Caco-2 (cell line): ENCODE results near the gene DUSP3. TPM values are rescaled to one million over a fixed set of nuclear protein-coding genes. Genes with fewer than 3 reads are reported as not detected.

ENCODE experiments used
- BruUV-seq: library from RNA; stranded (reverse); fragments of 400-500 nt; replicated peaks from 2 replicates; lab custom pipeline; 2021; lab: Mats Ljungman, UMichigan
- CTCF ChIA-PET: fragments of 300-600 bp; sonication (Branson Sonifier 250); formaldehyde crosslinking; loops from one replicate; lab custom pipeline; 2022; ENCODE audit warnings: antibody characterized with exemption; lab: Charles Lee
- POLR2A ChIA-PET: fragments of 300-600 bp; sonication (Branson Sonifier 250); formaldehyde crosslinking; loops from one replicate; lab custom pipeline; 2022; ENCODE audit warnings: antibody characterized with exemption; lab: Charles Lee
- DNase-seq, 2 experiments: peaks; one replicate each; pipeline versions ENCODE4 v3.0.0 to v3.0.0-alpha.2; 2020 to 2022
- H3K27me3 ChIP-seq: replicated peaks from 2 replicates; pipeline ENCODE4 v1.6.0; 2011; ENCODE audit warnings: low read length; ENCODE audit not compliant: control insufficient read depth, insufficient read depth
- H3K36me3 ChIP-seq: 2 replicates; pipeline ENCODE4 v1.5.1; 2011; ENCODE audit warnings: low read length; ENCODE audit not compliant: control insufficient read depth, insufficient read depth
- H3K4me1 ChIP-seq: fragments of 250-450 bp; sonication (Bioruptor Pico); 2 replicates; pipeline ENCODE4 v1.5.1; 2020; ENCODE audit warnings: mild to moderate bottlenecking
- H3K4me3 ChIP-seq: 2 replicates; pipeline ENCODE4 v1.5.1; 2011; ENCODE audit warnings: low read depth, mild to moderate bottlenecking, control low read depth, low read length
- H3K9me3 ChIP-seq: fragments of 250-450 bp; sonication (Bioruptor Pico); 2 replicates; pipeline ENCODE4 v1.5.1; 2020; ENCODE audit warnings: mild to moderate bottlenecking, moderate library complexity
- H3K27ac Mint-ChIP-seq: one replicate; pipeline ENCODE4 v1.8.0; 2022; ENCODE audit warnings: mixed read lengths; ENCODE audit not compliant: unreplicated experiment
- H3K27me3 Mint-ChIP-seq: one replicate; pipeline ENCODE4 v1.8.0; 2022; ENCODE audit warnings: mixed read lengths; ENCODE audit not compliant: insufficient read depth, unreplicated experiment
- H3K36me3 Mint-ChIP-seq: one replicate; pipeline ENCODE4 v1.8.0; 2022; ENCODE audit warnings: mild to moderate bottlenecking, mixed read lengths; ENCODE audit not compliant: insufficient read depth, unreplicated experiment
- H3K4me1 Mint-ChIP-seq: one replicate; pipeline ENCODE4 v1.8.0; 2022; ENCODE audit warnings: low read depth, mixed read lengths; ENCODE audit not compliant: unreplicated experiment
- H3K4me3 Mint-ChIP-seq: one replicate; pipeline ENCODE4 v1.8.0; 2022; ENCODE audit warnings: mild to moderate bottlenecking, moderate library complexity, mixed read lengths; ENCODE audit not compliant: unreplicated experiment
- H3K9me3 Mint-ChIP-seq: one replicate; pipeline ENCODE4 v1.8.0; 2022; ENCODE audit warnings: mixed read lengths; ENCODE audit not compliant: unreplicated experiment
- CTCF ChIP-seq, 2 experiments: fragments of 200-600 bp in 1 of 2; IDR thresholded peaks; 1 replicate in 1 of 2; 2 replicates in 1 of 2; pipeline versions ENCODE4 v1.5.1 to v1.8.0; 2011 to 2022; ENCODE audit warnings: antibody characterized with exemption in 1 of 2, control low read depth in 1 of 2, inconsistent platforms in 1 of 2, low read depth in 1 of 2, low read length in 1 of 2, mild to moderate bottlenecking in 1 of 2, moderate library complexity in 1 of 2; ENCODE audit not compliant: insufficient read depth in 1 of 2, severe bottlenecking in 1 of 2, unreplicated experiment in 1 of 2
- intact Hi-C: fragments of 100-400 bp; cut with micrococcal nuclease; formaldehyde crosslinking; loops from one replicate; pipeline ENCODE4 v1.10.0; 2022; ENCODE audit not compliant: unreplicated experiment
- total RNA-seq: library from RNA; stranded (reverse); gene quantifications from 2 replicates; pipeline ENCODE4 v1.2.3, GENCODE V29; 2022

DUSP3 gene
- total RNA-seq, 1 experiment from 2014 or later = 86.3 TPM

DNA sequence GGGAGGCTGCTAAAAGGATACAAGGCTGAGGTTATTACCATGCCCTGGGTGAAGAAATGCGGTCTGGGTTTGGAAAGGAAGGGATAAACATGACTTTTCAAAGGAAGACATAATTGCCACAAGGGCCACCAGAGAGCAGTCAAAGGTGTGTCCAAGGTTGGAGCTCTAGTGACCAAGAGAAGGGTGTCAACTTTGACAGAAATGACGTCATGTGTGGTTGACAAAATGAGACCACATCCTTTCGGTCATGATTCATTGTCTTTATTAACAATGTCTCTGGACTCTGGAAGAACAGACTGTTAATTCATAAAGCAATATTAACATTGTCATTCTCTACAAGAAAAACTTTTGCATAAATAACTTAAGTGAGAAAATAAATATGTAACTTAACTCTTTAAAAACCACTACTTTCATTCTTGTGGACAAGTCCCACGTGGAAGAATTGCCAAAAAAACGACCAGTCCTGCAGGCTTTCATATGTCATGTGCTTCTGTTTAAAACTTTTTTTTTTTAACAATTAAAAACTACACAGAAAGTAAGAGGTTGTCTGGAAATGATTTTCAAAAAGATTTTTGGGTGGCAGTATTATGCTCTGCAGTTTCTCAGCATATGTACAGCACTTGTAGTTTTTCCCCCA is 25.2 kb downstream of the DUSP3 start:
- Mint-ChIP-seq H3K4me3 (no peak overlapping the region), H3K27me3 (peaks cover 8% of the 10 kb centered on the region), H3K9me3 (no peaks in the 10 kb centered on the region), H3K27ac (no peak overlapping the region), H3K36me3 (no peaks in the 10 kb centered on the region), H3K4me1 (no peaks in the 10 kb centered on the region)
- ChIA-PET CTCF (no interaction called here), POLR2A (interaction anchor here (0.7 kb wide), 1 partner anchor 194 kb away, joined by 4 read pairs; no protein-coding TSS in a partner anchor)
- no peaks in the 10 kb centered on the region for H3K9me3 ChIP-seq
- H3K4me3 ChIP-seq = no peak overlapping the region
- H3K36me3 ChIP-seq = no peaks in the 10 kb centered on the region
- DNase-seq = no peak
- TF ChIP-seq CTCF (IDR thresholded peaks at IDR 0.05; ENCODE audit: insufficient read depth in 1 of 2, low read depth in 1 of 2, low read length in 1 of 2, severe bottlenecking in 1 of 2, unreplicated experiment in 1 of 2) = no peak
- intact Hi-C loops = no loop called here
- no peaks in the 10 kb centered on the region for H3K27me3 ChIP-seq
- no TSS peak for BruUV-seq
- H3K4me1 ChIP-seq = no peaks in the 10 kb centered on the region

DNA sequence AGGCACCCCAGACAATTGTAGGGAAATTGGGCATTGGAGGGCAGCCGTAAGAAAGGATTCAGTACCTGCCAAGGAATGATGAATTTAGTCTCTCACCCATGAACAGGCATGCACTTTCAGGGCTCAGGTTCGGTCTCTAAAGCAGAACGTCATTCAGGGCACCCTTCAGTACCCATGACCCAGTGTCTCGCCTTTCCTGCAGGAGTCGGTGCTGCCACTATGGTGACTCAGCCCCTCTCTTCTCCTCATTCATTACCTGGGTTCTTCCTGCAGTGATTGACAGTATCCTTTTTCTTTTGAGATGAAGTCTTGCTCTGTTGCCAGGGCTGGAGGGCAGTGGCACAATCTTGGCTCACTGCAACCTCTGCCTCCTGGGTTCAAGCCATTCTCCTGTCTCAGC is 28.6 kb downstream of the DUSP3 start:
- Mint-ChIP-seq H3K9me3 (no peaks in the 10 kb centered on the region), H3K4me1 (no peaks in the 10 kb centered on the region), H3K36me3 (no peaks in the 10 kb centered on the region), H3K27me3 (peaks cover 8% of the 10 kb centered on the region), H3K4me3 (no peak overlapping the region), H3K27ac (no peak overlapping the region)
- Histone ChIP-seq H3K27me3 (no peaks in the 10 kb centered on the region), H3K9me3 (no peaks in the 10 kb centered on the region), H3K4me1 (no peaks in the 10 kb centered on the region), H3K36me3 (no peaks in the 10 kb centered on the region), H3K4me3 (no peak overlapping the region)
- CTCF ChIA-PET = no interaction called here
- no TSS peak for BruUV-seq
- intact Hi-C loops = no loop called here
- no peak for TF ChIP-seq CTCF (IDR thresholded peaks at IDR 0.05; ENCODE audit: insufficient read depth in 1 of 2, low read depth in 1 of 2, low read length in 1 of 2, severe bottlenecking in 1 of 2, unreplicated experiment in 1 of 2)
- no peak for DNase-seq
- POLR2A ChIA-PET = no interaction called here

- ChIA-PET CTCF (interaction anchor here (0.6 kb wide), 1 partner anchor 18 kb away, joined by 3 read pairs; no protein-coding TSS in a partner anchor), POLR2A (no interaction called here)
- H3K4me3 ChIP-seq = no peak overlapping the region
- no peaks in the 10 kb centered on the region for H3K36me3 Mint-ChIP-seq
- BruUV-seq = no TSS peak
- H3K27ac Mint-ChIP-seq = no peak overlapping the region
- TF ChIP-seq CTCF (IDR thresholded peaks at IDR 0.05; ENCODE audit: insufficient read depth in 1 of 2, low read depth in 1 of 2, low read length in 1 of 2, severe bottlenecking in 1 of 2, unreplicated experiment in 1 of 2) = no peak
- H3K9me3 Mint-ChIP-seq = no peaks in the 10 kb centered on the region
- no peaks in the 10 kb centered on the region for H3K27me3 ChIP-seq
- no peaks in the 10 kb centered on the region for H3K36me3 ChIP-seq
- intact Hi-C loops = no loop called here
- DNase-seq = no peak
- H3K4me1 ChIP-seq = no peaks in the 10 kb centered on the region
- no peaks in the 10 kb centered on the region for H3K4me1 Mint-ChIP-seq
- H3K27me3 Mint-ChIP-seq = peaks cover 15% of the 10 kb centered on the region
- no peak overlapping the region for H3K4me3 Mint-ChIP-seq
- no peaks in the 10 kb centered on the region for H3K9me3 ChIP-seq
Observed at GRCh38 chr17:43745541-43745940, 33.2 kb downstream of the DUSP3 start.
